Activated naive CD4-positive, alpha-beta T cell treated with anti-CD3 and anti-CD28 coated beads, Interleukin-2, amount 10 ng/mL, durations not matched to agents 7 days and 5 days (primary cell): ENCODE measurements around the gene MUC5B.

Experiments
- CTCF ChIA-PET: fragments of 350-600 bp; sonication (Branson Sonifier 250); formaldehyde crosslinking; loops from one replicate; lab custom pipeline; 2021; ENCODE audit warnings: antibody characterized with exemption; lab: Charles Lee
- DNase-seq: peaks from one replicate; pipeline ENCODE4 v3.0.0-alpha.2; 2020
- H3K27ac Mint-ChIP-seq: one replicate; pipeline ENCODE4 v1.8.0; 2021; ENCODE audit warnings: mild to moderate bottlenecking, moderate library complexity, mixed read lengths
- H3K27me3 Mint-ChIP-seq: one replicate; pipeline ENCODE4 v1.8.0; 2021; ENCODE audit warnings: mild to moderate bottlenecking, mixed read lengths
- H3K36me3 Mint-ChIP-seq: one replicate; pipeline ENCODE4 v1.8.0; 2021; ENCODE audit warnings: mixed read lengths
- H3K4me1 Mint-ChIP-seq: one replicate; pipeline ENCODE4 v1.8.0; 2021; ENCODE audit warnings: mixed read lengths
- H3K4me3 Mint-ChIP-seq: one replicate; pipeline ENCODE4 v1.8.0; 2021; ENCODE audit warnings: mild to moderate bottlenecking, moderate library complexity, mixed read lengths
- H3K9me3 Mint-ChIP-seq: one replicate; pipeline ENCODE4 v1.8.0; 2021; ENCODE audit warnings: mixed read lengths

Gene MUC5B

GRCh38 chr11:1303973-1304372 is 81.1 kb downstream of the MUC5B start:
- Mint-ChIP-seq H3K36me3 (no peaks in the 10 kb centered on the region), H3K4me1 (peaks cover 25% of the 10 kb centered on the region), H3K9me3 (no peaks in the 10 kb centered on the region), H3K27me3 (no peaks in the 10 kb centered on the region), H3K4me3 (no peak overlapping the region), H3K27ac (no peak overlapping the region)
- CTCF ChIA-PET, result no interaction called here
- DNase-seq, result no peak

DNA sequence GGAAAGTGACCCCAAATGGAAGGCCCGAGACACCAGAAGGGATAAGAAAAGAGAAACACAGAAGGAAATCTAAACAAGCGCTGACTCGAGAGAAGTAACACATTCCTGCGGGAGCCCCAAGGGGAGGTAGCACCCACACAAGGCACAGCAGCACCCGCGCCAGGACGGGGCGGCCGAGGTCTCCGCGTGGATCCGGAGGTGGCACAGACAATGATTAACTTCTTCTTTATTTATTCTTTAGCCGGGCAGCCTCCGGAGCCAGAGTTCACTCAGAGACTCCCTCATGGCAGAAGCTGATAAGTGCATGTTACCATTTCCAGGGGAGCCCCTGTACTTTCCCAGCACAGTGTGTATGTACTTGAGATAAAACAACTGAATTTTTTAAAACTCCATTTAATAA is 81.5 kb downstream of the MUC5B start:
- Mint-ChIP-seq H3K27ac (no peak overlapping the region), H3K36me3 (no peaks in the 10 kb centered on the region), H3K4me3 (no peak overlapping the region), H3K27me3 (no peaks in the 10 kb centered on the region), H3K4me1 (peaks cover 25% of the 10 kb centered on the region), H3K9me3 (no peaks in the 10 kb centered on the region)
- no peak for DNase-seq
- CTCF ChIA-PET, result no interaction called here

- H3K4me3 Mint-ChIP-seq, result no peak overlapping the region
- DNase-seq, result no peak
- no peaks in the 10 kb centered on the region for H3K9me3 Mint-ChIP-seq
- no peaks in the 10 kb centered on the region for H3K36me3 Mint-ChIP-seq
- H3K4me1 Mint-ChIP-seq, result peaks cover 25% of the 10 kb centered on the region
- H3K27ac Mint-ChIP-seq, result no peak overlapping the region
- CTCF ChIA-PET, result no interaction called here
- H3K27me3 Mint-ChIP-seq, result no peaks in the 10 kb centered on the region
These were observed 82.2 kb downstream of the MUC5B start for GRCh38 chr11:1305063-1305495.

GRCh38 chr11:1305501-1306056 is 82.7 kb downstream of the MUC5B start:
- Mint-ChIP-seq H3K4me3 (no peak overlapping the region), H3K27ac (no peak overlapping the region)

DNA sequence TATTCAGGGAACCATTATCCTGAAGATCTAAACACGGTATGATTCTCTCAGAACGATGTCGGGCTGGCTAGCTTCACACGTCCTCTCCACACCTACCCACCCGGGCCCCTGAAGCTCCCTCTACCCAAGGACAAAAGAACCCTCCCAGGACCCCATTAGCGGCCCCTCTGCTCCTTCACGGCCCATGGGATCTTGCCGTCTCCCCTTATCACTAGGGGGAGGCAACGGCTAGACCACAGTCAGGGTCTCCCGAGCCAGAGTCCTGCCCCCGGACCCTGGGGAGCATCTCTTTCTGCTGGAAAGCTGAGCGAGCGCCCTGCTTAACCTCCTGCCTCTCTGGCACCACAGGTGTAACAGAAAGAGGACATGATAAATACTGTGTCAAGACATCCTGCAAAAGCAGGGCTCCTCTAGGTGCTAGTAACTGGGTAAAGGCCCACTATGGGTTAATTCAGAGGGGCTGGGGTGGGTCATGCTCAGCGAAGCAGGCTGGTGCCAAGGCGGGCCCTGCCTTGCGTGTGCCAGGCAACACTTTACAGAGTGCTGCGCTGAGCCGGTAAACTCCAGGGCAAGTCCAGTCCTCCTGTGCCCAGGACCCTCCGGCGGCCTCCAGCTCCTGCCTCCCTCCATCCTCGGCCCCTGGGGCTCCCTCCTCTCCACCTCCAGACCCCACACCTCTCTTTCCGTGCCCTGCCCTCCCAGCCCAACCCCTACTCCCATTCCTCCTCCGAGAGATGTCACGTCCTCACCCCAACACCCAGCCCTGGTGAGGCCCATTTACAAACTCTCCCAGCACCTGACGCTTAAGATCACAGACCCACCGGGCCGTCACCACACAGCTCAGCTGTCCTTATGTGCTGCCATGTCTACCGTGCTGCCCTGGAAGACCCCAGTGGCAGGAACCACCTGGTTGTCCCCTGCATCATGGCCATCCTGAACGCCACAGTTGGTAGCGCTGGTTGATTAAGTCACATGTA is 83.6 kb downstream of the MUC5B start:
- H3K27me3 Mint-ChIP-seq, result no peaks in the 10 kb centered on the region
- H3K4me3 Mint-ChIP-seq, result no peak overlapping the region
- H3K9me3 Mint-ChIP-seq, result peaks cover 4% of the 10 kb centered on the region
- no peak for DNase-seq
- H3K36me3 Mint-ChIP-seq, result peaks cover 3% of the 10 kb centered on the region
- peak overlapping the region; percentile 14 for H3K27ac Mint-ChIP-seq
- CTCF ChIA-PET, result no interaction called here
- peaks cover 37% of the 10 kb centered on the region for H3K4me1 Mint-ChIP-seq

More at GRCh38 chr11:1305501-1306056, 82.7 kb downstream of the MUC5B start:
- Mint-ChIP-seq H3K27me3 (no peaks in the 10 kb centered on the region), H3K4me1 (peaks cover 28% of the 10 kb centered on the region), H3K9me3 (no peaks in the 10 kb centered on the region), H3K36me3 (no peaks in the 10 kb centered on the region)
- no peak for DNase-seq
- CTCF ChIA-PET, result no interaction called here

GRCh38 chr11:1307163-1307870 is 84.5 kb downstream of the MUC5B start:
- Mint-ChIP-seq H3K4me3 (peak overlapping the region; percentile 21), H3K27ac (no peak overlapping the region), H3K9me3 (peaks cover 13% of the 10 kb centered on the region), H3K4me1 (peaks cover 39% of the 10 kb centered on the region), H3K36me3 (peaks cover 7% of the 10 kb centered on the region), H3K27me3 (peaks cover 6% of the 10 kb centered on the region)
- DNase-seq, result peak; percentile 34
- CTCF ChIA-PET, result no interaction called here

DNA sequence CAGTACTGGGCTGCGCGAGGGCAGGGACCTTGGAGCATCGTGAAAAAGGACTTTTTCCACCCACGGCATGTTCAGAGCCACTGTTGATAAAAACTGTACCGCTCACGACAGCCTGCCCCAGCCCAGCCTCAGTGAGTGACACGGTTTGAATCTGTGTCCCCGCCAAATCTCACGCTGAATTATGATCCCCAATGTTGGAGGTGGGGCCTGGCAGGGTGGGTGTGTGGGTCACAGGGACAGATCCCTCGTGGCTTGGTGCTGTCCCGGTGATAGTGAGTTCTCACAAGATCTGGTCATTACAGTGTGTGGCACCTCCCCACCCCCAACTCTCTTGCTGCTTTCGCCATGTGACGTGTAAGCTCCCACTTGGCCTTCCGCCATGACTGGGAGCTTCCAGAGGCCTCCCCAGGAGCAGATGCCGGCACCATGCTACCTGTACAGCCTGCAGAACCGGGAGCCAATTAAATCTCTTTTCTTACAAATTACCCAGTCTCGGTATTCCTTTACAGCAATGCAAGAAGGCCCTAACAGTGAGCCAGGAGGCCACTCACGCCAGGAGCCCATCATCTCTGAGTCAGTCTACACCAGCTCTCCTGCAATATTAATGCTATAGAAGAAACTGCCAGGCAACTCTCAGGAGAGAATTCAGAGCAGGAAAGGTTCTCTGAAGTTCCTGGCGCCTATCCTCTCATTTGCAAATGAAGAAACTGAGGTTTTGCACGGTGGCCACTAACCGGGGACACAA is 85.3 kb downstream of the MUC5B start:
- Mint-ChIP-seq H3K27ac (peak overlapping the region; percentile 80), H3K27me3 (peaks cover 11% of the 10 kb centered on the region), H3K4me3 (peak overlapping the region; percentile 66), H3K4me1 (peaks cover 39% of the 10 kb centered on the region), H3K36me3 (peaks cover 9% of the 10 kb centered on the region), H3K9me3 (peaks cover 16% of the 10 kb centered on the region)
- no peak for DNase-seq
- CTCF ChIA-PET, result no interaction called here

GRCh38 chr11:1308743-1309497 is 86.1 kb downstream of the MUC5B start:
- peaks cover 19% of the 10 kb centered on the region for H3K27me3 Mint-ChIP-seq
- H3K36me3 Mint-ChIP-seq, result peaks cover 9% of the 10 kb centered on the region
- no peak for DNase-seq
- peak overlapping the region; percentile 81 for H3K4me3 Mint-ChIP-seq
- CTCF ChIA-PET, result interaction anchor here (1.0 kb wide), 1 partner anchor 46 kb away, joined by 3 read pairs; no protein-coding TSS in a partner anchor
- H3K9me3 Mint-ChIP-seq, result peaks cover 16% of the 10 kb centered on the region
- H3K4me1 Mint-ChIP-seq, result peaks cover 39% of the 10 kb centered on the region
- H3K27ac Mint-ChIP-seq, result no peak overlapping the region

DNA sequence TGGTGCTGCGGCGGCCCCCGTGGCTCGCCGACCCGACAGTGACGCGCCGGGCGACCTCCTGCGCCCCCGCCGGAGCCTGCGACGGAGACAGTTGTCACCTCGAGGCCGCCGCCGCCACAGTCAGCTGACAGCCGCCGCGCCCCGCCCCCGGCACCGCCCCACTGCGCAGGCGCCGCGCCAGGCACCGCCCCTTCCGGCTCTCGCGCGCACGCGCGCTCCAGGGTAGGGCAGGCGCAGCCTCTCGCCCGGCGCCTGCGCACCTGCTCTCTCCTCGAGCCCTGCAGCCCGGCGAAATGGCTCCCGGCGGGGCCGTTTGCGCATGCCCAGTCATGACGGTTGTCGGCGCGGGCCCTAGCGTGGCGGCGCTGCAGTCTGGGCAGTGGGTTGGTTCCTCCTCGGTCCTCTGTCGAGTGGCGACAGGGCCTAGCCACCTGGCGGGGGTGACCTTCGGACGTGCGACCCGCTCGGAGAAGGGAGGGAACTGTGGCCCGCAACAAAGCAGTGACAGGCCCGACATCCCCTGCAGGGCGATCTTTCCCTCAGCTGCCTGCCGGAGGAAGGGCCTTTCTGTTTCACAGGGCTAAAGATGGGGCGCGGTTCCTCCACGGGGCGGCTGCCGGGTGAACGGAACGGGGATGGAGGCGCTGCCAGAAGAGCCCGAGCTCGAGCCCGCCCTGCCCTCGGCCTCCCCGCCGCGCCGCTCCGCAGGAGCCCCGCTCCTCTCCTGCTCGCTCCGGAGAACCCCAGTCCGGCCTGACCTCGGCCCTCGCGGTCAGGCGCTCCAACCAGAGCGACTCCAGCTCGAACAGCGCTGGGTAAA is 86.8 kb downstream of the MUC5B start, which contains the start of gene TOLLIP:
Gene TOLLIP, minus strand, starts transcription at position 135 of the 820 bp plus-strand sequence. Its CDS starts 134 bp downstream, at position 1.
- H3K27ac Mint-ChIP-seq, result peak within 1 kb of the TSS; percentile 91
- CTCF ChIA-PET, result interaction anchor here (1.0 kb wide), 1 partner anchor 47 kb away, joined by 3 read pairs; no protein-coding TSS in a partner anchor
- peaks cover 16% of the 10 kb centered on the region for H3K9me3 Mint-ChIP-seq

DNA sequence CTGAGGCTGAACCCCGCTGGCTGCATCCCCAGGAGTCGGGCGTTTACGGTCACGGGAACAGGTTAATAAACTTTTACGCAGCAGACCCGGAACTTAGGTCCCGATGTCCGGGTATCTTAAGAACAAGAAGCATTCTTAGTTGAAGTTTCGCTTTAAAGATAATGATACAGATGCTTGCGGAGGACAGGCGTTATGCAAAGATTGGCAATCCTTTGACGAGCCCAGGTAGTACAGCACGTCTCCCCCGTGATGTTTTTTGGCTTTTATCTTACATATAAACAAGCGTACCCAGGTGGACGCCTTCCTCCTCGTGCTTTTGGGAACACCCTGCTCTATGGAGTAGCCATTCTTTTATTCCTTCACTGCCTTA is 87.4 kb downstream of the MUC5B start:
- H3K27me3 Mint-ChIP-seq, result peaks cover 30% of the 10 kb centered on the region
- H3K9me3 Mint-ChIP-seq, result peaks cover 16% of the 10 kb centered on the region
- H3K36me3 Mint-ChIP-seq, result peaks cover 9% of the 10 kb centered on the region
- DNase-seq, result no peak
- CTCF ChIA-PET, result interaction anchor here (1.1 kb wide), 1 partner anchor 11 kb away, joined by 3 read pairs; no protein-coding TSS in a partner anchor
- peaks cover 36% of the 10 kb centered on the region for H3K4me1 Mint-ChIP-seq
- peak overlapping the region; percentile 79 for H3K27ac Mint-ChIP-seq
- H3K4me3 Mint-ChIP-seq, result peak overlapping the region; percentile 81

More for the DNA sequence above, 86.8 kb downstream of the MUC5B start, which contains the start of gene TOLLIP:
- peaks cover 39% of the 10 kb centered on the region for H3K4me1 Mint-ChIP-seq
- peak; percentile 97 for DNase-seq
- peaks cover 9% of the 10 kb centered on the region for H3K36me3 Mint-ChIP-seq
- H3K27me3 Mint-ChIP-seq, result peaks cover 24% of the 10 kb centered on the region
- H3K4me3 Mint-ChIP-seq, result peak within 1 kb of the TSS; percentile 81

- peaks cover 16% of the 10 kb centered on the region for H3K9me3 Mint-ChIP-seq
- peaks cover 36% of the 10 kb centered on the region for H3K27me3 Mint-ChIP-seq
- H3K36me3 Mint-ChIP-seq, result peaks cover 9% of the 10 kb centered on the region
- CTCF ChIA-PET, result interaction anchor here (1.1 kb wide), 1 partner anchor 10 kb away, joined by 3 read pairs; no protein-coding TSS in a partner anchor
- peaks cover 36% of the 10 kb centered on the region for H3K4me1 Mint-ChIP-seq
- H3K4me3 Mint-ChIP-seq, result peak overlapping the region; percentile 81
- H3K27ac Mint-ChIP-seq, result peak overlapping the region; percentile 79
- peak; percentile 61 for DNase-seq
These were observed 88.1 kb downstream of the MUC5B start for GRCh38 chr11:1310772-1311468.
